GM21619 (cell line): Measurements from ENCODE around the gene RBMX.

Source experiments
- ATAC-seq: cut with Tn5 transposase; IDR thresholded peaks from one replicate; pipeline ENCODE4 v1.9.1; 2021; ENCODE audit not compliant: unreplicated experiment

The RBMX gene

GRCh38 chrX:136849395-136849794 is 31.1 kb downstream of the RBMX start:
- ATAC-seq = no peak

GRCh38 chrX:136847874-136848273 is 32.7 kb downstream of the RBMX start:
- no peak for ATAC-seq

GRCh38 chrX:136839196-136839595 is 41.3 kb downstream of the RBMX start:
- no peak for ATAC-seq

GRCh38 chrX:136835761-136836160 is 44.8 kb downstream of the RBMX start:
- ATAC-seq = no peak

- ATAC-seq = no peak
Measured at GRCh38 chrX:136829413-136829812, 51.1 kb downstream of the RBMX start.

- ATAC-seq = no peak
Measured at GRCh38 chrX:136828830-136829229, 51.7 kb downstream of the RBMX start.

GRCh38 chrX:136827026-136827425 is 53.5 kb downstream of the RBMX start:
- ATAC-seq = no peak

- ATAC-seq = no peak
Measured at GRCh38 chrX:136825771-136826170, 54.8 kb downstream of the RBMX start.
